Right ventricle myocardium superior (tissue), 1 donor: ENCODE data around the gene PNPLA3. TPM values are rescaled to one million over a fixed set of nuclear protein-coding genes. Genes with fewer than 3 reads are reported as not detected.

Experiments used
- ATAC-seq: fragments of 200-7000 bp; cut with Tn5 transposase; one replicate; pipeline ENCODE4 v1.9.1; 2020; ENCODE audit warnings: mild to moderate bottlenecking; ENCODE audit not compliant: poor library complexity
- DNase-seq: peaks from one replicate; pipeline ENCODE4 v3.0.0-alpha.2; 2020
- intact Hi-C: fragments of 100-400 bp; cut with DNase I; formaldehyde crosslinking; loops from one replicate; pipeline ENCODE4 v1.11.2; 2022
- total RNA-seq: library from RNA; stranded (reverse); fragmentation: NEBNext Ultra II Directional; extraction: Animal tissue kit (Norgen Biotek cat#: 25700); gene quantifications from one replicate; pipeline ENCODE4 v1.2.1, GENCODE V29; 2021
- donor health status: DM: no; HTN: yes; CAD: no; lungs with severe emphysema.

Gene PNPLA3
- total RNA-seq, 1 donor from 2014 or later, result 0.22 TPM

DNA sequence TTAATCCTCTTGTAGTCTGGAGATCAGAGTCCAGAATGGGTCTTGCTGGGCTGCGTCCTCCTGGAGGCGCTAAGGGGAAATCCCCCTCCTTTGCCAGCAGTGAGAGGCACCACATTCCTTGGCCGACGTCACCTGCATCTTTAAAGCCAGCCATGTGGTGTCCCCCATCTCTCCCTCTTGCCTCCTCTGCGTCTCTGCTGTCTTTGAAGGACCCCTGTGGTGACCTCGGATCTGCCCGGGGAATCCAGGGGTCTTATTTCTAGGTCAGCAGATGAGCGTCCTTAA is 73.3 kb downstream of the PNPLA3 start:
- ATAC-seq (no peak), DNase-seq (no peak)
- intact Hi-C loops, result no loop called here

Other genes starting within 250 kb of the PNPLA3 start
- 1.7 TPM for gene EFCAB6, start 111.5 kb upstream of the PNPLA3 start, total RNA-seq
- 0.51 TPM for gene SULT4A1, start 61.3 kb upstream of the PNPLA3 start, total RNA-seq
- gene PNPLA5, start 31.8 kb upstream of the PNPLA3 start, total RNA-seq, result not detected
- 78.0 TPM for gene SAMM50, start 31.6 kb downstream of the PNPLA3 start, total RNA-seq
- 194 TPM for gene PARVB, start 100.5 kb downstream of the PNPLA3 start, total RNA-seq